NCI-H2196 (cell line): ENCODE data around the gene CD151.

Source experiments
- DNase-seq: peaks from one replicate; lab custom pipeline; 2025; ENCODE audit not compliant: unreplicated experiment; lab: John Stamatoyannopoulos, UW

The CD151 gene

DNA sequence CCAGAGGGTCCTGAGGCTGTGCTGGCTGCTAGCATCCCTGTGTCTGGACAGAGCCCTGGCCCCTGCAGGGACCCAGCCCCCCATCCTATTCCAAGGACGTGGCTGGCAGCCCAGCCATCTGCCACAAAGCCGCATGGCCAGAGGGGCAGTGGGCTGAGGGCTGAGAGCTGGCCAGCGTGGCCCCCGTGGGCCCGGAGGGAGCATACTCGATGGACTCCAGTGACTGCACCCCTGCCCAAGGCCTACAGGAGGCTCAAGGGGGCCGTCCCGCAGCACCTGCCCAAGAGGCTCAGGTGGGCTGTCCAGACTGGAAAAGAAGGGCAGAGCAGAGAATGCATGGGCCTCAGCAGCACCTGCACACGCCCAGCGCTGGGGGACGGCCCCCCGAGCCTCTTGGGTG, 23.0 kb downstream of the CD151 start:
- no peak for DNase-seq

DNA sequence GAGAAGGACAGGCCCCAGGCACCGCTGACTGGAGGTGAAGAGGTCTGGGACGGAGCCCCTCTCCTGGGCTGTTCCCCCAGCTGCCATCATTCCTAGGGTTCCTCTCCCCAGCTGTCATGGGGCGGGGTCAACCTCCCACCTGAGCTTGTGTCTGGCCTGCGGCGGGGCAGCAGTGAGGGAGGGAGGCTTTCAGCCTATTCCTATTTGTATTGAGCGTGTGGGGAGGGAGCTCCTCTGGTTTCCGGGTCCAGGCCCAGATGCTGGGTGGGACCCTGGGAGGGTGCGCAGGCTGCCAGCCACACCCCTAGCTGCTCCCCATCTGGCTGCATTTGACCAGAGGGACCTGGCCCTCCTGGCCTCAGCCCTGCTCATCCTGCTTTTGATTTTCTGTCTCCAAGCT, 23.6 kb downstream of the CD151 start:
- DNase-seq, result no peak

DNA sequence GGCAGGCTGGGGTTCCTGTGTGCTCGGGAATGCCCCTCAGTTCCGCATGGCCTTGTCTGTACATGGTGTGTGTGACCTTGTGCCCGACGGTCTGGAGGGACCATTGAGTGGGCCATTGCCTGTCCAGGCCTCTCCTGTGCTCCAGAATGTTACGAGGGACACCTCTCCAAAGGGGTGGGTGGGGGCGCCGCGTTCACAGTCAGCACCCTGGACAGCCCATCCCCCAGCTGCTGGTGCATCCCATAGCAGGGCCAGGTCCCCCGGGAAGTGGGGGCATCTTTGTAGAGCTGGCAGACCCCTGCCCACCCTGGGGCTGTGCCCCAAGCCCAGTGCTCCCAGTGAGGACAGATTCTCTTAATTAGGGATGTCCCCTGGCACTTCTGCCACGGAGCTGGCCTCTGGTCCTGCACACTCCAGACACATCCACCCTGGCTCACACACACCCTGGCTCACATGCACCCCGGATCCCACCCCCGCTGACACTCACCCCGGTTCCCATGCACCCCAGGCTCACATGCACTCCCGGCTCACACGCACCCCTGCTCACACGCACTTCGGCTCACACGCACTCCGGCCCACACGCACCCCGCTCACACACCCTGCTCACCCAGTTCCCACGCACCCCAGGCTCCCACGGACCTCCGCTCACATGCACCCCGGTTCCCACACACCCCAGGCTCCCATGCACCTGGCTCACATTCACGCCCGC, 25.5 kb downstream of the CD151 start:
- DNase-seq, result no peak

DNA sequence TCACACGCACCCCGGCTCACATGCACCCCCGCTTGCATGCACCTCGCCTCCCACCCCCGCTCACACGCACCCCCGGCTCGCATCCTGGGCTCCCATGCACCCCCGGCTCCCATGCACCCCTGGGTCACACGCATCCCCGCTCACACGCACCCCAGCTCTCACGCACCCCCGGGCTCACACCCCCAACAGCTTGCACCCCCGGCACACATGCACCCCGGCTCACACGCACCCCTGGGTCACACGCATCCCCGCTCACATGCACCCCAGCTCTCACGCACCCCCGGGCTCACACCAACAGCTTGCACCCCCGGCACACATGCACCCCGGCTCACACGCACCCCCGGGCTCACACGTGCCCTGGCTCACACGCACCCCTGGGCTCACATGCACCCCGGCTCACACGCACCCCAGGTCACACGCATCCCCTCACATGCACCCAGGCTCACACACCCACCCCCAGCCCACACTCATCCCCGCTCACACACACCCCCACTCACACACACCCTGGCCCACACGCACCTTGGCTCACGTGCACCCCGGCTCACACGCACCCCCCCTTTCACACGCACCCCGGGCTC, 26.1 kb downstream of the CD151 start:
- DNase-seq, result no peak

DNA sequence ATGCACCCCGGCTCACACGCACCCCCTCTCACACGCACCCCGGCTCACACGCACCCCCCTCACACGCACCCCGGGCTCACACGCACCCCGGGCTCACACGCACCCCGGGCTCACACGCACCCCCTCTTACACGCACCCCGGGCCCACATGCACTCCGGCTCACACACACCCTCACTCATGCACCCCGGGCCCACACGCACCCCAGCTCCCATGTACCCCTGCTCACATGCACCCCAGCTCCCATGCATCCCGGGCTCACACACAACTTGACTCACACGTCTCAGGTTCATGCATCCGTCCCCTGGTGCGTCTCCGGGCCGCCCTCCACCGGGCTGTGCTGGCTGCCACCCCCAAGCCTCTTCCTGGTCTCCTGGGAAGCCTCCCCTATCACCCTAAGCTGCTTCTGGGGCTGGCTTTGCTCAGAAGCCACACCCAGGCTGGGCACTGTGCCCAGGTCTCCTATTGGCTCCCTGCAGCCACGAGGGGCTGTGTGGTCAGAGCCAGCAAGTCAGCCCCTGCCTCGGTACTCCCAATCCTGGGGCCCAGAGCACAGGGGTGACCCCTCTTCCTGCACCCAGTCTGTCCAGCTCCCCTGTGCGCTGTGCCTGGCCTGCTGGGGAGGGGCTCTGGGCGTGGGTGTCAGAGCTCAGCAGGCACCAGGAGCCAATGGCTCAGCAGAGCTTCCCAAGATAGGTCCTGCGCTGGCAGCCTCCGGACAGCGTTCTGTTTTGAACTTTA, 26.8 kb downstream of the CD151 start:
- DNase-seq, result peak; percentile 88

DNA sequence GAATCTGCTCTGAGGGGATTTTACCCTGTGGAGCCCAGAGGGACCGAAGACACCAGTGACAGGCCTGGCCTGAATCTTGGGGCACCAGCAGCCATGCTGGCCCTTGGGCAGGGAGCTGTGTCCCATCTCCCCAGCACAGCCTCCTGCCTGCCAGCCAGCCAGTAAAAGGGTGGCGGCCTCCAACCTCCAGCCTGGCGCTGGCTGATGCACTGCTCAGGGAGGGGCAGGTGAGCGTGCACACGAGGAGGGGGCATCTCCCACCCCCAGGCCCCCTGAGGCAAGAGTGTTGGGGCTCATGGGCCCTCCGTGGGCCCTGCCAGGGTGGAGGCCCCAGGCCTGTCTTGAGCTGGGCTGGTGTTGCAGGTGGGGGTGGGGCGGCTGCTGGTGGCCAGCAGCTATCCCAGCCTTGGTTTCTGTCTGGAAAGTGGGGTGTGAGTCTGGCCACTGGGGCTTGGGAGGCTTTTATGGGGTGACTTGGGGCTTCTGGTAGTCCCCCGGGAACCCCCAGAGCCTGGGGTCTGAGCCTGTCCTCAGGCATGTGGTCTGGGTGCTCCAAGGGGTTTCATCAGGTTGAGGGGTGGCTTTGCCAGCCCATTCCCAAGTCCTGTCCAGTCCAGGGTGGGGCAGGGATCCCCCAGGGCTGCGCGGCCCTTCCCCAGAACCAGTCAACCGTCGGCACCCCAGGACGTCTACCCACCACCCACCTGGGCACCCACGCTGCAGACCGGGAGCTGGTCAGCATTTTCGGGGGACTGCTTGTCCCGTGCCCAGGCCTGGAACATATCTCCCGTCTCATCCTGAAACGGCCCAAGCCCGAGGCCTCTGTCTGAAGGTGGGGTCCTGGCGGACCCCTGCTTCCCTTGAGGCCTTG, 27.7 kb downstream of the CD151 start:
- DNase-seq, result no peak

DNA sequence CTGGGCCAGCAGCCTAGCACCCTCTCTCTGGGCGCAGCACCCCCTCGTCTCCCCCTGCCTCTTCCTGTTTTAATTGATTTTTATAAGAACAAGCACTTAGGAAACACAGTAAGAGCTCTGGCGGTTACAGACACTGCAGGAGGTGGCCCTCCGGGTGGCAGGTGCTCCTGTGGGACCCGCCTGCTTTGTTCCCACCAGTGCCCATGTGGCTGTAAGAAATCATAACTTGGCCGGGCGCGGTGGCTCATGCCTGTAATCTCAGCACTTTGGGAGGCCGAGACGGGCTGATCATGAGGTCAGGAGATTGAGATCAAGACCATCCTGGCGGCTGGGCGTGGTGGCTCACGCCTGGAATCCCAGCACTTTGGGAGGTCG, 28.3 kb downstream of the CD151 start:
- DNase-seq, result no peak

DNA sequence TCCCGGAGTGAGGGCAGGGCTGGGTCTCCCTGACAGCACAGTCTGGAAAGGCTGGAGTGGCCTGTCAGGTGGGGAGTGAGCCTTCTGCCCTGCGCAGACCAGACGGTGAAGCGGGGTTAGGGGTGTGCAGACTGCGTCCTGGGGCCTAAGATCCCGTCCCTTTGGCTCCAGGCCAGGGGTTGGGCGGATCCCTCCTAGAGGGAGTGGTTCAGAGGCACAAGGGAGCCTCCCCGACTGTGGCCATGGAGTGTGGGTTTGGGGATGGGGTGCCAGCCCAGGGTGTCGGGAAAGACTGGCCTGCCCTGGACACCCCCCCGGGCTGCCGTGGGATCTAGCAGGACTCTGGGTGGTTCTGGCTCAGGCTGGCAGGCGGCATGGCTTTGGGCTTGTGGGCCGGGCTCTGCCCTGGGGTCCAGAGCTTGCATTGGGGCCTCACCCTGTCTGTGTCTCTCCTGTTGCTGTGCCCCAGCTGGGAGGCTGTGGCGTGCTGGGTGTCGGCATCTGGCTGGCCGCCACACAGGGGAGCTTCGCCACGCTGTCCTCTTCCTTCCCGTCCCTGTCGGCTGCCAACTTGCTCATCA, 29.4 kb downstream of the CD151 start:
- DNase-seq, result no peak

DNA sequence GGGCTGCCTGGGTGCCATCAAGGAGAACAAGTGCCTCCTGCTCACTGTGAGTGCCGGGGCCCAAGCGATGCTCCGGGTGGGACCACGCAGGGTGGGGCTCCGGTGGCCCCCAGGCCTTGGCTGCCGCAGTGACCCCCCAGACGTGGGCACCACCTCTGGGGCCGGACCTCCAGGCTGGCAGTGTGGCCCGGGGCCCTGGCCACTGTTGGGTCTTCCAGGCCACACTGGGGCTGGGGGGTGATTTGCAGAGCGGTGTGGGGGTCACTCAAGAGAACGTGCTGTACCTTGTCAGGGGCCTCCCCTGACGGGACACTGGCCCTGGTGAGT, 29.9 kb downstream of the CD151 start:
- no peak for DNase-seq

DNA sequence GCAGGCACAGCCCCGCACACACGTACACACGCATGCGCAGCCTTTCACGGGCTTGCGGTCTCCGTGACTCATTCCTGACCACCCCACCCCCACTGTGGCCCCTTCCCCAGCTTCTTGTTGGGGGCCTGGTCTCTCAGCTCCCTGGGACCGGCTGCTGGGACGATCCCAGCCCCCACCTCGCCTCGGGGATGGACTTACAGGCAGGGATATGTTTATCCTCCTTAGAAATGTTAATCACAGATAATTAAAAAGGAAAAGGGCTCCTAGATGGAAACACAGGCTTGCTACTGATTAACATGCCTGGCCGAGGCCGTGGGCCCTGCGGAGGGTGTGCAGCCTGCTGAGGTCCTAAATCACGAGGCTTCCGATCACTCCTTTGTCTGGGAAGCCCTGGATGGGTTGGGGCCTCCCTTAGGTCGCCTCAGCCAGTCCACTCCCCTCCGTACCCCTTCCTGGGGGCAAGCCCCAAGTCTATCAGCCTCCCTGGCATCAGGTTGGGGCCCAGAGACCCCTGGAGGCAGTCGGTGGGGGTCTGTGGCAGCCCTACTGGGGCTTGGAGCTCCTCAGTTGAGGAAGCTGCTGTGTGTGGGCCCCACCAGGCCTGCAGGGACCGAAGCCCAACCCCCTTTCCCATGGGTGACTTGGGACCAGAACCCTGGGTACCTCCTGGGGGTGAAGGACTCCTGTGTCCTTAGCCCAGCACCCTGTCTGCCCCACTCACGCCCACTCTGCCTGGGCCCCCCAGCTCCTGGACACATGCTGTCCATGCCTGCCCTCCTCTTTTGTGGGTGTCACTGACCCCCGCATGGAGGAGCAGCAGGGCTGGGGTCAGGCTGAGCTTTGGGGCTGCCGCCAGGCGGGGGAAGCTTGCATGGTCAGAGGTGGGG, 30.5 kb downstream of the CD151 start:
- no peak for DNase-seq

DNA sequence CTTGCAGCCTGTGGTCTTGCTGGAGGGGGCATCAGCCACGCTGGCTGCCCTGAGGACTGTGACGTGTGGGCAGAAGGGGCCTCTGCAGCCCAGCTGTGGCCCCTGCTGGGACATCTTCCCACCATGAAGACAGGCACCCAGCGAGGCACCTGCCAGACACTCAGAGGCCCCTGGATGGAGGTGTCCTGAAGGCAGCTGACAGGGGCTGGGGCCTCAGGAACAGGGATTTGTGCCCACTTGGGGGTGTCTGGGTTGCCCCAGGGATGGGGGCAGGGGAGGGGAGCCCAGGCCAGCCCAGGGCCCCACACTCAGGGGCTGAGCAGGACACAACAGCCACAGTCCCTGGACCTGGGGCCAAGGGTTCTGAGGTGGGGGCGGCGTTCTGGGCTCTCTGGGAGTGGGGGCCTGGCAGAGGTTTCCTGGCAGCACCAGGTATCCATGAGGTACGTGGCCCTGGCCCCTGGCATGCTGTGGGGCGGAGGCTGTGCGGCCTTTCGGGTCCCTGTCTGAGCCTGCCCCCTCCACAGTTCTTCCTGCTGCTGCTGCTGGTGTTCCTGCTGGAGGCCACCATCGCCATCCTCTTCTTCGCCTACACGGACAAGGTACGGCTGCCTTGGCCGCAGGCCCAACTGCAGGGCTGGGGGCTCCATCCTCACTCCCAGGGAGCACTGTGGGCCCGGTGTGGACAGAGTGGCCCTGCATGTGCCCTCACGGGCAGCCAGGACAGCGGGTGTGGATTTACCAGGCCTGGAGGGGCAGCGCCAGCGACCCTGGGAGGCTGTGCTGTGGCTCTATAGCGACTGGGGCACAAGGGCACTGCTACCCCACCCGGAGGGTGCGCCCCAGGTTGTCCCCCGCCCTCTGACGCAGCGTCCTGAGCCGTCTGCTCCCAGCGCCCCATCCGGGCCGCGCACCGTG, 31.4 kb downstream of the CD151 start:
- no peak for DNase-seq

DNA sequence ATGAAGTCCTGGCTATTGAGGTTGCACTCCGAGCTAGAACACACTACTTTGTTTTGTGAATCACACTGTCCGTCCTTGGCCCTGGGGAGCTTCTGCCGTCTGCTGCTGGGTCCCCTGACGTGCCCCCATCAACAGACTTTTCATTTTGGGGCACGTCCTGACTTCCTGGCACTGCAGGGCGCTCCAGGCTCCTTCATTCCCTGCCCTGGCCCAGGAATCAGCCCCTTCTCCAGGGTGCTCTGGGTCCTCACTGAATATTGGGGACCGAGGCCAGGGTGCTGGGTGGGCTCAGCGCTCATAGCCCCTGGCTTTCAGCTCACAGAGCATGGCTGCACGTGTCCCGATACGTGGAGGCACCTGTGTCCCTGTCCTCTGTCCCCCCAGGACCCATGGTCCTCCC, 32.1 kb downstream of the CD151 start:
- DNase-seq, result no peak

DNA sequence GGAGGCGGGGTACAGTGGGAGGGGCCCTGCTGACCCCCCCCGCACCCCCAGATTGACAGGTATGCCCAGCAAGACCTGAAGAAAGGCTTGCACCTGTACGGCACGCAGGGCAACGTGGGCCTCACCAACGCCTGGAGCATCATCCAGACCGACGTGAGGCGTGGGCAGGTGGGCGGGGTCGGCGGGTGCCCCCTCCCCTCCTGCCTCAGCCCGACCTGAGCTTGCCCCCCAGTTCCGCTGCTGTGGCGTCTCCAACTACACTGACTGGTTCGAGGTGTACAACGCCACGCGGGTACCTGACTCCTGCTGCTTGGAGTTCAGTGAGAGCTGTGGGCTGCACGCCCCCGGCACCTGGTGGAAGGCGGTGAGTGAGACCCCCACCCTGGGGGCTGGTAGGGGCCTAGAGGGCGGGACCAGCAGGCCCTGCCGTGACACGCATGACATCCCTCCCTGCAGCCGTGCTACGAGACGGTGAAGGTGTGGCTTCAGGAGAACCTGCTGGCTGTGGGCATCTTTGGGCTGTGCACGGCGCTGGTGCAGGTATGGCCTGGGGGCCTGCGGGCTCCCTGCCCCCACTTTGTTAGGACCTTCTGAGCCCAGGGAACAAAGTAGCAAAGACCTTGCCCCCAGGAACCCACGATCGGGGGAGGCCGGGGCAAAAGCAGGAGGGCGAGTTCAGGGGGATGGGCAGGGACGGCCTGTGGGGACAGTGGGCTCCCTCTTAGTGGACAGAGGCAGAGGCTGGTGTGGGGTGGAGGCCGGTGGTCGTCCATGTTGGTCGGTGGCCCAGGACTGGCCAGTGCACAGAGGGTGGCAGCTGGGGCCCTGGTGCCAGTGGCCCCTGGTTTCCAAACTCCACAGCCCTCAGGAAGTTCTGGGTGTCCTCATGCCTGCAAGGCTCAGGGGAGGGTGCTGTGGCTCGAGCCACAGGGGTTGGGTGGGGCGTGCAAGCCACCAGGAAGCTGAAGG, 33.0 kb downstream of the CD151 start:
- DNase-seq, result no peak

DNA sequence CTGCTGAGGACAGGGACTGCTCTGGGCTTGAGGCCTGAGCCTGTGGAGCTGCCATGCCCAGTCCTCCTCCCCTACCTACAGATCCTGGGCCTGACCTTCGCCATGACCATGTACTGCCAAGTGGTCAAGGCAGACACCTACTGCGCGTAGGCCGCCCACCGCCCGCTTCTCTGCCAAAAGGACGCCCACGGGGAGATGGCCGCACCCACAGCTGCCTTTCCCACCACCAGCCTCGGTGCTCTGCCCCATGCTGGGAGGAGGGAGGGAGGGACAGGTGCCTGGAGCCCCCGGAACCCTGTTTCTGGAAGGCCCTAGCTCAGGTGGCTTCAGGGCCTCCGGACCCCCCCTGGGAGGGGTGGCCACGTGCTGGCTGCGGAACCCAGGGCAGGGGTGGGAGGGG, 33.7 kb downstream of the CD151 start:
- DNase-seq, result no peak

DNA sequence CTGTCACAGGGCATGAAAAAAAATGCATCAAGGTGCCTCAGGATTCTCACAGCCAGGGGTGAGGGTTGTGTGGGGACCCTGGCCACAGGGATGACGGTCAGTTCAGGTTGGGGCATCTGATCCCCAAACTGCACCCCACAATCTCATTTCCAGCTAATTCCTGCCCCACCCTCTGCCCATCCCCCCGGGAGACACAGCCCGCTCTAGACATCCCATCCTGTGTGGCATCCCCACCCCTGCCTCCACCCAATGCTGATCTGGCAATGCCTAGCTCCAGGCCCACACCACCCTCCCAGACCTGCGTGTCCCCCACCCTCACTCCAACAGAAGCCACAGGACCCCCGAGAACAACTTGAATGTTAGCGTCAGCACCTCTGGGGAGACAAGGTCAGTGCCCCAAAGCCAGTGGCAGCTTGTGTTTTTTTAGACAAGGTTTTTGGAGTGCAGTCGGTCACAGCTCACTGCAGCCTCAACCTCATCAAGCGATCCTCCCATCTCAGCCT, 35.2 kb downstream of the CD151 start:
- no peak for DNase-seq

DNA sequence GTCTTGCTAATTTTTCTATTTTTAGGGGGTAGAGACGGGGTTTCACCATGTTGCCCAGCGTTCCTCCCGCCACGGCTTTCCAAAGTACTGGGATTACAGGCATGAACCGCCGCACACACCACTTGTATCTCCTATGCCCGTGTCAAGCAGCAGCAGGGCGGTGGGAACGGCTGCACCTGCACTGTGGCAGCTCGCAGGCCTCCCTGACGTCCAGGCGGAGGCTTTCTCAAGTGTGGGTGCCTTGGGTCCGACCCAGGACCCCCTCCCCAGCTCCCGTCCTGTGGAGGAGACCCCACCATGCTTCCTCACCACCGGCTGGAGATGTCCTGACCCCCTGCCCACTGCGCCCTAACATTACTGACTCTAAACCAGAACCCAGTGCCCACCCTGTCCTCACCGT, 35.6 kb downstream of the CD151 start:
- DNase-seq, result no peak

DNA sequence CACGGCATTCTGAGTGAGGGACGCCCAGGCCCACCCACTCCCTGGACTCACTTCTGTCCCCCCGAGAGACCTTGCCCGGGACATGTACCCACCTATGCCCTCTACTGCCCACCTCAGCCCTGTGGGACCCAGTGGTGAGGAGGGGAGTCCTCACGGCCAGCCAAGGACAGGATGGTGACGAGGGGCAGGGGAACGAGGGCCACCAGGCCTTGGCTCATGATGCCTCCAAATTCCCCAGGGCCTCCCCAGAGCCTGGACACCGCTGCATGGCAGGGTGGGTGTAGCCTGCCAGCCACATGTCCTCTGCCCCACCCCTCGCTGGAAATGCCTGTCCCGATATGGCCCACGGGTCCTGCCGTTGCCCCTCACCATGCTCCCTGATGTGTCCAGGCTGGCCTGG, 36.0 kb downstream of the CD151 start:
- DNase-seq, result no peak
